Measurements from ENCODE around the gene KIAA1958.

- TF ChIP-seq, protein P1, sequence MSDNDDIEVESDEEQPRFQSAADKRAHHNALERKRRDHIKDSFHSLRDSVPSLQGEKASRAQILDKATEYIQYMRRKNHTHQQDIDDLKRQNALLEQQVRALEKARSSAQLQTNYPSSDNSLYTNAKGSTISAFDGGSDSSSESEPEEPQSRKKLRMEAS (IDR thresholded peaks at IDR 0.05; ENCODE audit: low read depth) = no peak
- TF ChIP-seq RAD21 (IDR thresholded peaks at IDR 0.05; ENCODE audit: low read length) = no peak
- TF ChIP-seq, protein P2, sequence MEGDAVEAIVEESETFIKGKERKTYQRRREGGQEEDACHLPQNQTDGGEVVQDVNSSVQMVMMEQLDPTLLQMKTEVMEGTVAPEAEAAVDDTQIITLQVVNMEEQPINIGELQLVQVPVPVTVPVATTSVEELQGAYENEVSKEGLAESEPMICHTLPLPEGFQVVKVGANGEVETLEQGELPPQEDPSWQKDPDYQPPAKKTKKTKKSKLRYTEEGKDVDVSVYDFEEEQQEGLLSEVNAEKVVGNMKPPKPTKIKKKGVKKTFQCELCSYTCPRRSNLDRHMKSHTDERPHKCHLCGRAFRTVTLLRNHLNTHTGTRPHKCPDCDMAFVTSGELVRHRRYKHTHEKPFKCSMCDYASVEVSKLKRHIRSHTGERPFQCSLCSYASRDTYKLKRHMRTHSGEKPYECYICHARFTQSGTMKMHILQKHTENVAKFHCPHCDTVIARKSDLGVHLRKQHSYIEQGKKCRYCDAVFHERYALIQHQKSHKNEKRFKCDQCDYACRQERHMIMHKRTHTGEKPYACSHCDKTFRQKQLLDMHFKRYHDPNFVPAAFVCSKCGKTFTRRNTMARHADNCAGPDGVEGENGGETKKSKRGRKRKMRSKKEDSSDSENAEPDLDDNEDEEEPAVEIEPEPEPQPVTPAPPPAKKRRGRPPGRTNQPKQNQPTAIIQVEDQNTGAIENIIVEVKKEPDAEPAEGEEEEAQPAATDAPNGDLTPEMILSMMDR (IDR thresholded peaks at IDR 0.05) = no peak
- no peak for TF ChIP-seq REST (IDR thresholded peaks at IDR 0.05; ENCODE audit: low read depth, low read length)
- no peak for TF ChIP-seq TAF1 (IDR thresholded peaks at IDR 0.05; ENCODE audit: borderline replicate concordance, low read depth, low read length)
- TF ChIP-seq USF1 (IDR thresholded peaks at IDR 0.05; ENCODE audit: borderline replicate concordance, low read depth) = no peak
Measured at GRCh38 chr9:112439825-112440224, 46.8 kb upstream of the KIAA1958 start.
